ENCODE results near the gene STARD5. TPM values are rescaled to one million over a fixed set of nuclear protein-coding genes. Genes with fewer than 3 reads are reported as not detected.
"Not testable (repeated sequence)": the region's sequence is repeated elsewhere in the genome, so short reads cannot be mapped to it uniquely, and the experiment has no call there.

Gene STARD5
- polyA plus RNA-seq (ENCODE audit: insufficient read length in 4 of 4) = 1 to 10 TPM; 2.9 to 4.6 (median 4.3) TPM

- peak; percentile 87 to 95 (median 93) for DNase-seq (ENCODE audit: low read depth in 4 of 4, low spot score in 3 of 4)
Observed at GRCh38 chr15:81323944-81324881, at the start of gene STARD5. Gene STARD5, minus strand, starts transcription at chr15:81324141. Its CDS starts 42 bp downstream, at chr15:81324099.

- no peak for DNase-seq (ENCODE audit: low read depth in 4 of 4, low spot score in 3 of 4)
Observed at GRCh38 chr15:81373176-81373575, 49.2 kb upstream of the STARD5 start.

DNA sequence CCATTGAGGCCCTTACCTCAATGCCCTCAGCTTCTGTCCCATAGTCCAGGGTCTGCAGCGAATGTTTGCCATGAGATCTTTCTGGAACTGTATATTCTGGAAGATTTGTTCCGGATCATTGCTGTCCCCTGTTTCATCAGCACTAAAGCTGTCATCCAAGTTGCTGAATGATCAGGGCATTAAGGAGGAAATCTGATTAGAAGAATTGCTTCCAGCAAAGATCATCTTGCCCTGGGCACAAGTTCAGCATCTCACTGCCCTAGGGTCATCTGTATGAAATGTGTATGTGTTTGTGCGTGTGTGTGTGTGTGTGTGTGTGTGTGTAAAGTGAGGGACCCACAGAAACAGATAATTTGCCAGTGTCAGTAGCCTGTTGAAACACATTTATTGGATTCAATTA, 48.6 kb upstream of the STARD5 start:
- DNase-seq (ENCODE audit: low read depth in 4 of 4, low spot score in 3 of 4) = no peak

DNA sequence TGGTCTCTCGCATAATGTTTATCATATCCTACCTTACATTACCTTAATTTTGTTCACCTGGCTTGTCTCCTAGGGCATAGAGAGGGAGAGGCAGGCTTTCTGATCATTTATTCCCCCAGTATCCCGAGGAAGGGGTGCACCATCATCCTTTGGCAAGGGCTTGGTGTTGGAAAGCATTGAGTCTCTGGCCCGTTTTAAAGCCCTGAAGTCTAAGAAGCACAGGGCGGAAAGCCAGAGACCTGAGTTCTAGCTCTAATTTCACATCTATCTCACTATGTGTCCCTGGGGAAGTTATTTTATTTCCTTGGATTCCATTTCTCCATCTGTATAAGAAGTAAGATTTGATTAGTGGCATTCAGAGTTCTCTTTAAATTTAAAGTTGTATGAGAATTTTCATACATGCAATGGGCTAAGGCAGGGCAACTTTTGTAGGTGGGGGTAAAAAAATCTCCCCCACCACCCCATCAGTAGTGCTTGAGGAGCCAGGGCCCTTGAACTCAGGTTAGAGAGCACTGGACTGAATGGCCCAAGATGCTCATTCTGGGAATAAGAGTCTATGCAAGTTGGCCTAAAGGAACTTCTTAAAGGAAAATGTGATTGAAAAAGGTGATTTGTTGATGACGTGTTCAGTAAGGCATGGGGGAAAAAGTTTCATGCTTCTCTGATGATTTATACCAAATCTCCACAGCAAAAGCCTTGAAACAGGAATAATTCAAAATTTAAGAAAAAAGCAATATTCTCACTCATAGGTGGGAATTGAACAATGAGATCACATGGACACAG, 40.0 kb upstream of the STARD5 start:
- no peak for DNase-seq (ENCODE audit: low read depth in 4 of 4, low spot score in 3 of 4)

- DNase-seq (ENCODE audit: low read depth in 4 of 4, low spot score in 3 of 4) = no peak
Observed at GRCh38 chr15:81363276-81363675, 39.3 kb upstream of the STARD5 start.

GRCh38 chr15:81362790-81363189, 38.8 kb upstream of the STARD5 start:
- no peak for DNase-seq (ENCODE audit: low read depth in 4 of 4, low spot score in 3 of 4)

GRCh38 chr15:81361891-81362290, 38.0 kb upstream of the STARD5 start:
- no peak for DNase-seq (ENCODE audit: low read depth in 4 of 4, low spot score in 3 of 4)

DNA sequence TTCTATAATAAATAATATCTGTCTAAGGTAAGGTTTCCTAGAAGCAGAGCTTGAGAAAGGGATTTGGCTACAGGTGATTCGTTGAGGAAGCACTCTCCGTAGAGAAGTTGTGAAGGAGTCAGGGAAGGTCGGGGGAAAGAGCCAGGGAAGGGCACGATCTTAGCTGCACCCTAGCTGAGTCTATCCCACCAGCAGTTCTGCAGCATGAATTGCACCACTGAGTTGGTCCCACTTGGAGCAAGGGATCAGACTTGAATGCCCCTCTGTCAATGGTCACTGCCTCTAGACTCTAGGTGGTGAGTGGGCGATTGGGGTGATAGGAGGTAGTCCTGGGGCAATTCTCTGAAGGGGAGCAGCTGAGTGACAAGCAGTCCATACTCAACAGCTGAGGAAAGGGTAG, 36.5 kb upstream of the STARD5 start:
- DNase-seq (ENCODE audit: low read depth in 4 of 4, low spot score in 3 of 4) = no peak

DNA sequence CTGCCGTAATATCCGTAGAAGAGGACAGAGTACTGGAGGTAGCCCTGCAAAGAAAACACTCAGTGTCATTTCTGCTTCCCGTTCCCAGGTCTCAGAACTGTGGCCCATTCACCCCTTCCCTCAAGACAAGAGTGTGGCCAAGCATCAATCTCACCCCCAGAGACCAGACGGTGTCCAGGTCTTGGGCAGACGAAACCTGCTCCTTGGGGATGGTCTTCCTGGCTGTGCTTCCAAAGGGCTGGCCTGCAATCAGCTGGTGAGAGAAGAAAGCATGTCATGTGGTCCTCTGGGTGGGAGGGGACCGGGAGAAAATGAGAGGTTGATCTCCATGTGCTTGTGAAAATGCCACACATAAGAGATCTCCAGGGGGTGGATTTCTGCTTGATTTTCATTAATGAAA, 34.3 kb upstream of the STARD5 start:
- DNase-seq (ENCODE audit: low read depth in 4 of 4, low spot score in 3 of 4) = no peak

- DNase-seq (ENCODE audit: low read depth in 4 of 4, low spot score in 3 of 4) = no peak
Observed at GRCh38 chr15:81357180-81357686, 33.3 kb upstream of the STARD5 start.

GRCh38 chr15:81356252-81356651, 32.3 kb upstream of the STARD5 start:
- no peak for DNase-seq (ENCODE audit: low read depth in 4 of 4, low spot score in 3 of 4)

GRCh38 chr15:81351651-81352050, 27.7 kb upstream of the STARD5 start:
- DNase-seq (ENCODE audit: low read depth in 4 of 4, low spot score in 3 of 4) = no peak

DNA sequence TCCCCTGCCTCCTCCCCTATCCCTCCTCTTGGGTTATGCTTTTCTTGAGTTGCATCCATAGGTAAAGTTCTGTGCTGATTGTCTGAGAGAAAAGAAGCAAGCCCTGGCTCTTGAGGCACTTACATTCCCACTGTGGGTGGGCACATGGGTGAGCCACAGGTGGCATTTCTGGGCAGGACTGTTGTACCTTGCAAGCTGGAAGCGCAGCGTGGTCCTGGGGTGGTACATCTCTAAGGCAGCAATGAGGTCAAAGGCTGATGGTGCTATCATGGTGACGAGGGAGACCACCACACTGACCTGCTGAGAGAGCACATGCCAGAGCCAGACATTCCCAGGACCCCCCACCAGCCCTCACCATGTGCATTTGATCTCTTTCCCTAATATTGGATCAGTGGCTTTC, 25.3 kb upstream of the STARD5 start:
- DNase-seq (ENCODE audit: low read depth in 4 of 4, low spot score in 3 of 4) = no peak

DNA sequence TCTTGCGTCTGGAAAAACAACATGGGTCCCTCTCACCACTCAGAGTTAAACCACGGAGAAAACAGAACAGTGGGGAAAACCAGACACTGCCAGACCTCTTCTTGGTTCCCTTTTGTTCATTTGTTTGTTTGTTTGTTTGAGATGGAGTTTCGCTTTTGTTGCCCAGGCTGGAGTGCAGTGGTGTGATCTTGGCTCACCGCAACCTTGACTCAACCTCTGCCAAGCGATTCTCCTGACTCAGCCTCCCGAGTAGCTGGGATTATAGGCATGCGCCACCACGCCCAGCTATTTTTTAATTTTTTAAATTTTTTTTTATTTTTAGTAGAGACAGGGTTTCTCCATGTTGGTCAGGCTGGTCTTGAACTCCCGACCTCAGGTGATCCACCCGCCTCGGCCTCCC, 24.8 kb upstream of the STARD5 start:
- DNase-seq (ENCODE audit: low read depth in 4 of 4, low spot score in 3 of 4) = not testable (repeated sequence)

DNA sequence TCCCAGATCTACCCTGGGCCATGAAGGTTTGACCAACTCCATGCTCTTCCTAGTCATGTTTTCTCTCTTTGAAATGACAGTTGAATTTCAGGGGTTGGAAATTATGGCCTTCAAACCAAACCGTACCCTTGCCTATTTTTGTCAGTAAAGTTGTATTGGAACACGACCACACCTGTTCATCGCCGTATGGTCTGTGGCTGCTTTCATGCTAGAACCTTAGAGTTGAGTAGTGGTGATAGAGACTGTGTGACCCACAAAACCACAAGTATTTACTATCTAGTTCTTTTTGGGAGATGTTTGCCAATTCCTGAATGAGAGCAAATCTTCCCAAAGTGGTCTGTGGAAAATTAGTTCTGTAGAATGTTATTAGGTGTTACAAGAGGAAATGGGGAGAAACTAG, 24.0 kb upstream of the STARD5 start:
- no peak for DNase-seq (ENCODE audit: low read depth in 4 of 4, low spot score in 3 of 4)

DNA sequence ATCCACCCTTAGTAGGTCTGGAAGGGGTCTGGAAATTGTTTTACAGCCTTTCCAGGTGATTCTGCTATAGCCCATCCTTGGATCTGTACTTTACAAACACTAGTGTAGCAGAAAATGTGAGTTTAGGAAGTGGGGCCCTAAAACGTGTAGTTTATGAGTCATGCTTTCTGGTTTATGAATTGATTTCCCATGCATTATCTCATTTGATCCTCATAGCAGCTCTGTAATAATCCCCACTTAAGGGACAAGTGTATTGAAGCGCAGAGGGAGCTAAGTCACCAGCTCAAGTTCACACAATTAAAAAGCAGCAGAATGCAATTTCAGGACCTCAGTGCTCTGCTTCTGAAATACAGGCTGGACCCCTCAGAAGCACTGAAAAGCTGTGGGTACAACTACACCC, 22.7 kb upstream of the STARD5 start:
- no peak for DNase-seq (ENCODE audit: low read depth in 4 of 4, low spot score in 3 of 4)

DNA sequence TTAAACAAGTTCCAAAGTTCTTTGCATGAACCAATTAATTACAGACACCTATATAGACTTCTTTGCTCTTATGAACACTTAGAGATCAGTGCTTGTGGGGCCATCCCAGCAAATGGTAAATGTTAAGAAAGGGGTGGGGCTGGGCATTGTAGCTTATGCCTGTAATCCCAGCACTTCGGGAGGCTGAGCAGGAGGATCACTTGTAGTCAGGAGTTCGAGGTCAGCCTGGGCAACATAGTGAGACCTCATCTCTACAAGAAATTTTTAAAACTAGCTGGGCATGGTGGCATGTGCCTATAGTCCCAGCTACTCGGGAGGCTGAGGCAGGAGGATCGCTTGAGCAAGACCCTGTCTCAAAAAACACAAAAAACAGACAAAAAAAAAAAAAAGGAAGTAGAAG, 19.4 kb upstream of the STARD5 start:
- no peak for DNase-seq (ENCODE audit: low read depth in 4 of 4, low spot score in 3 of 4)

DNA sequence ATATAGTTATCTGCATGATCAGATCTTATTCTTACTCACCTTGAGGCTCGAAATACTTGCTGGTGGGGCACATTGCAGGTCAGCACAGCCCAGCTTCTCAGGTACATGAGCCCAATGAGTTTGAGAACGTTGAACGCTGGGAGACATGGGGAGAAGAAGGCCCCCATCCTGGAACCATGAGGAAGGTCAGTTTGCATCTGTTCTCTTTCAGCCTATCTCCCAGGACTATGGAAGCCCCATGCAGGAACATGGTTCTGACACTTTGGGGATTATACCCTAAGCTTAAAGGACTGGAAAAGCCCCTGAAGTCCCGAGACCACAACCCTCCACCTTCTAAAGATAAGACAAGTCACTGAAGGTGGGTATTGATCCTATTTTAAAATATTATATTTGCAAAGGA, 17.4 kb upstream of the STARD5 start:
- DNase-seq (ENCODE audit: low read depth in 4 of 4, low spot score in 3 of 4) = no peak

DNA sequence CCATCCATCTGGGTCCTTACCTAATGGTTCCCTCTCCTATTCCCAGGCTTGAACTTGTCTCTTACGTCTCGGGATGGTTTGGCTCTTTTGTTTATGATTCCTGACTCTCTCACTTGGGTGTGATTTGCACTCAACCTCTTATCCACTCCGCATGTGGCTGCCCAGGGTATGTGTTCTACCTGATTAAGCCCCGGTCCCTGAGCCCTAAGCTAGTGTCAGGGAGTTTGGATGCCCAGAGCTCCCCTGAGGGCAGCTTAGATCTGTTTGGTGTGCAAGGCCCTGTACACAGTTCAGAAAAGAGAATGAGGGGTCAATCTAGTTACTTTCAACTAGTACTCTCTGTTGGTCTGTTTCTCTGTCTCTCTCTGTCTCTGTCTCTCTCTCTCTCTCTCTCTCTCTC, 15.9 kb upstream of the STARD5 start:
- no peak for DNase-seq (ENCODE audit: low read depth in 4 of 4, low spot score in 3 of 4)

- no peak for DNase-seq (ENCODE audit: low read depth in 4 of 4, low spot score in 3 of 4)
Observed at GRCh38 chr15:81339321-81339720, 15.4 kb upstream of the STARD5 start.

All from left renal pelvis (tissue), 4 donors.